K562 (cell line): ENCODE results near the gene CERS2. TPM values are rescaled to one million over a fixed set of nuclear protein-coding genes. Genes with fewer than 3 reads are reported as not detected.
A peak's percentile ranks its signal among the peaks of the same experiment; 100 is the strongest.

ENCODE experiments used
- ADNP ChIP-seq: fragments of 200-800 bp; sonication (Bioruptor generic); IDR thresholded peaks from 2 replicates; pipeline ENCODE4 v1.6.1; 2016; ENCODE audit warnings: missing genetic modification characterization, missing compliant biosample characterization
- BRF2 ChIP-seq: IDR thresholded peaks from 3 replicates; pipeline ENCODE4 v1.6.1; 2011; ENCODE audit warnings: borderline replicate concordance, mild to moderate bottlenecking; ENCODE audit not compliant: insufficient read length, insufficient read depth
- HNRNPLL ChIP-seq: fragments of 200-400 bp; formaldehyde crosslinking; IDR thresholded peaks from 2 replicates; pipeline ENCODE4 v1.6.1; 2017; ENCODE audit warnings: low read length, low read depth, mild to moderate bottlenecking; ENCODE audit not compliant: poor library complexity, severe bottlenecking
- KAT2B ChIP-seq: IDR thresholded peaks from one replicate; pipeline ENCODE4 v1.6.1; 2012; ENCODE audit warnings: low read depth, mild to moderate bottlenecking, control low read depth, inconsistent platforms, low read length, moderate library complexity
- KHSRP ChIP-seq: fragments of 450-650 bp; IDR thresholded peaks from 2 replicates; pipeline ENCODE4 v1.6.1; 2017
- MTA3 ChIP-seq: fragments of 450-650 bp; formaldehyde crosslinking; IDR thresholded peaks from 2 replicates; pipeline ENCODE4 v1.6.1; 2017; ENCODE audit warnings: mild to moderate bottlenecking, borderline replicate concordance
- MYBL2 ChIP-seq, 2 experiments: fragments of 450-650 bp in 1 of 2; sonication (generic) in 1 of 2; formaldehyde crosslinking in 1 of 2; IDR thresholded peaks; 2 replicates each; pipeline versions ENCODE4 v1.6.1 to v1.8.1; 2017 to 2022; ENCODE audit warnings: borderline replicate concordance in 1 of 2, inconsistent platforms in 1 of 2, low read depth in 1 of 2, mild to moderate bottlenecking in 1 of 2, missing genetic modification reagents in 1 of 2, moderate library complexity in 1 of 2
- POLR3A ChIP-seq: IDR thresholded peaks from 2 replicates; pipeline ENCODE4 v1.6.1; 2011; ENCODE audit warnings: borderline replicate concordance, mild to moderate bottlenecking, moderate library complexity; ENCODE audit not compliant: insufficient read length, insufficient read depth; ENCODE audit errors: extremely low read depth
- RBM34 ChIP-seq: fragments of 200-400 bp; formaldehyde crosslinking; IDR thresholded peaks from 2 replicates; pipeline ENCODE4 v1.6.1; 2018; ENCODE audit warnings: low read length, borderline replicate concordance; ENCODE audit not compliant: insufficient read depth
- RCOR1 ChIP-seq, 2 experiments: IDR thresholded peaks; 2 replicates each; pipeline ENCODE4 v1.6.1; 2012; ENCODE audit warnings: low read depth in 2 of 2, low read length in 2 of 2, borderline replicate concordance in 1 of 2, improper control_type of control experiment in 1 of 2
- SRSF7 ChIP-seq: fragments of 200-400 bp; formaldehyde crosslinking; optimal IDR thresholded peaks from 2 replicates; pipeline ENCODE3; 2017; ENCODE audit warnings: mild to moderate bottlenecking, low read depth, low read length
- TCF7L2 ChIP-seq: fragments of 150-350 bp; IDR thresholded peaks from 2 replicates; pipeline ENCODE4 v1.6.1; 2016; ENCODE audit warnings: low read depth, mild to moderate bottlenecking, low read length, moderate library complexity
- THAP7 ChIP-seq: fragments of 250-450 bp; sonication (Bioruptor Pico); IDR thresholded peaks from 2 replicates; pipeline ENCODE4 v1.5.0; 2021
- ZBTB8A ChIP-seq: fragments of 450-650 bp; IDR thresholded peaks from 2 replicates; pipeline ENCODE4 v1.6.1; 2018; ENCODE audit warnings: mild to moderate bottlenecking, moderate library complexity; ENCODE audit not compliant: partially characterized antibody
- ZNF24 ChIP-seq: fragments of 450-650 bp; IDR thresholded peaks from 2 replicates; pipeline ENCODE4 v1.6.1; 2016
- ZNF445 ChIP-seq: fragments of 250-450 bp; sonication (Bioruptor Pico); IDR thresholded peaks from 2 replicates; pipeline ENCODE4 v1.4.0; 2020; ENCODE audit warnings: low read depth, mild to moderate bottlenecking, moderate library complexity
- polyA plus RNA-seq, 8 experiments: library from polyadenylated mRNA; depleted of rRNA in 4 of 8; stranded (reverse) in 5 of 8; unstranded in 3 of 8; fragments of >200 nt; fragmentation: Nextera tagmentation in 2 of 8; fragmentation: Illumina TruSeq in 1 of 8; extraction: Ambion mirVana in 2 of 8; extraction: Trizol in 1 of 8; gene quantifications; 2 replicates each; pipeline versions ENCODE4 v1.2.1 to v1.2.3, GENCODE V29; 2011 to 2014; ENCODE audit warnings: inconsistent platforms in 1 of 8, missing spikeins in 1 of 8
- total RNA-seq, 7 experiments: library from RNA; depleted of rRNA in 6 of 7; stranded (reverse); fragments of >200 nt in 6 of 7; fragmentation: Illumina TruSeq in 2 of 7; extraction: Trizol in 2 of 7; gene quantifications; 2 replicates each; pipeline versions ENCODE4 v1.2.1 to v1.2.3, GENCODE V29; 2011 to 2021; ENCODE audit warnings: low replicate concordance in 1 of 7
- TF ChIP-seq, protein P1 (sequence below): fragments of 450-650 bp; IDR thresholded peaks from 2 replicates; pipeline ENCODE4 v1.7.1; 2018; ENCODE audit warnings: mild to moderate bottlenecking, low read depth; ENCODE audit not compliant: partially characterized antibody
- TF ChIP-seq, protein P2 (sequence below): sonication (generic); formaldehyde crosslinking; IDR thresholded peaks from 2 replicates; pipeline ENCODE4 v1.8.0; 2022; ENCODE audit warnings: missing genetic modification reagents, mild to moderate bottlenecking, borderline replicate concordance

Gene CERS2
- total and polyA plus RNA-seq, 9 of the 15 experiments (the other 6 are each of a cell fraction or from before 2014, with no cell fraction given): 23.4 to 295 (median 132) TPM

- no peak for TF ChIP-seq ZBTB8A
- TF ChIP-seq RCOR1 (IDR thresholded peaks at IDR 0.05; ENCODE audit: borderline replicate concordance in 1 of 2, low read depth in 2 of 2, low read length in 2 of 2): peak in 1 of 2 experiments; percentile 3; a peak in 1 of 4 replicates
- peak; percentile 90 for TF ChIP-seq HNRNPLL
- TF ChIP-seq RBM34: no peak
- no peak for TF ChIP-seq SRSF7
- no peak for TF ChIP-seq POLR3A
- TF ChIP-seq KHSRP: no peak
- no peak for TF ChIP-seq KAT2B
- TF ChIP-seq ZNF24: no peak
- TF ChIP-seq, protein P1, sequence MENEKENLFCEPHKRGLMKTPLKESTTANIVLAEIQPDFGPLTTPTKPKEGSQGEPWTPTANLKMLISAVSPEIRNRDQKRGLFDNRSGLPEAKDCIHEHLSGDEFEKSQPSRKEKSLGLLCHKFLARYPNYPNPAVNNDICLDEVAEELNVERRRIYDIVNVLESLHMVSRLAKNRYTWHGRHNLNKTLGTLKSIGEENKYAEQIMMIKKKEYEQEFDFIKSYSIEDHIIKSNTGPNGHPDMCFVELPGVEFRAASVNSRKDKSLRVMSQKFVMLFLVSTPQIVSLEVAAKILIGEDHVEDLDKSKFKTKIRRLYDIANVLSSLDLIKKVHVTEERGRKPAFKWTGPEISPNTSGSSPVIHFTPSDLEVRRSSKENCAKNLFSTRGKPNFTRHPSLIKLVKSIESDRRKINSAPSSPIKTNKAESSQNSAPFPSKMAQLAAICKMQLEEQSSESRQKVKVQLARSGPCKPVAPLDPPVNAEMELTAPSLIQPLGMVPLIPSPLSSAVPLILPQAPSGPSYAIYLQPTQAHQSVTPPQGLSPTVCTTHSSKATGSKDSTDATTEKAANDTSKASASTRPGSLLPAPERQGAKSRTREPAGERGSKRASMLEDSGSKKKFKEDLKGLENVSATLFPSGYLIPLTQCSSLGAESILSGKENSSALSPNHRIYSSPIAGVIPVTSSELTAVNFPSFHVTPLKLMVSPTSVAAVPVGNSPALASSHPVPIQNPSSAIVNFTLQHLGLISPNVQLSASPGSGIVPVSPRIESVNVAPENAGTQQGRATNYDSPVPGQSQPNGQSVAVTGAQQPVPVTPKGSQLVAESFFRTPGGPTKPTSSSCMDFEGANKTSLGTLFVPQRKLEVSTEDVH: peak; percentile 18
- TF ChIP-seq MYBL2 (IDR thresholded peaks at IDR 0.05; ENCODE audit: low read depth): no peak
- no peak for TF ChIP-seq MYBL2 (CRISPR knock-in tag; IDR thresholded peaks at IDR 0.05; ENCODE audit: borderline replicate concordance)
- TF ChIP-seq TCF7L2: no peak
- TF ChIP-seq BRF2: no peak
- TF ChIP-seq, protein P2, sequence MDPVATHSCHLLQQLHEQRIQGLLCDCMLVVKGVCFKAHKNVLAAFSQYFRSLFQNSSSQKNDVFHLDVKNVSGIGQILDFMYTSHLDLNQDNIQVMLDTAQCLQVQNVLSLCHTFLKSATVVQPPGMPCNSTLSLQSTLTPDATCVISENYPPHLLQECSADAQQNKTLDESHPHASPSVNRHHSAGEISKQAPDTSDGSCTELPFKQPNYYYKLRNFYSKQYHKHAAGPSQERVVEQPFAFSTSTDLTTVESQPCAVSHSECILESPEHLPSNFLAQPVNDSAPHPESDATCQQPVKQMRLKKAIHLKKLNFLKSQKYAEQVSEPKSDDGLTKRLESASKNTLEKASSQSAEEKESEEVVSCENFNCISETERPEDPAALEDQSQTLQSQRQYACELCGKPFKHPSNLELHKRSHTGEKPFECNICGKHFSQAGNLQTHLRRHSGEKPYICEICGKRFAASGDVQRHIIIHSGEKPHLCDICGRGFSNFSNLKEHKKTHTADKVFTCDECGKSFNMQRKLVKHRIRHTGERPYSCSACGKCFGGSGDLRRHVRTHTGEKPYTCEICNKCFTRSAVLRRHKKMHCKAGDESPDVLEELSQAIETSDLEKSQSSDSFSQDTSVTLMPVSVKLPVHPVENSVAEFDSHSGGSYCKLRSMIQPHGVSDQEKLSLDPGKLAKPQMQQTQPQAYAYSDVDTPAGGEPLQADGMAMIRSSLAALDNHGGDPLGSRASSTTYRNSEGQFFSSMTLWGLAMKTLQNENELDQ (CRISPR knock-in tag): no peak
- no peak for TF ChIP-seq THAP7 (CRISPR knock-in tag)
- TF ChIP-seq ZNF445 (CRISPR knock-in tag): no peak
- TF ChIP-seq MTA3: peak; percentile 72; the same call in 1 of the 2 replicates
- TF ChIP-seq ADNP (tag): peak; percentile 98
Observed at GRCh38 chr1:151008244-151009205, 33.9 kb upstream of the CERS2 start, which contains the start of gene PRUNE1 (continued).
